BJ (cell line): ENCODE measurements around the gene ZNF823. TPM values are rescaled to one million over a fixed set of nuclear protein-coding genes. Genes with fewer than 3 reads are reported as not detected.

Experiments used
- CTCF ChIA-PET: fragments of 350-600 bp; formaldehyde crosslinking; extraction: SDS; loops from one replicate; lab custom pipeline; 2021; ENCODE audit warnings: antibody characterized with exemption, inconsistent platforms; lab: Yijun Ruan, JAX
- POLR2A ChIA-PET: fragments of 300-600 bp; sonication (Branson Sonifier 250); formaldehyde crosslinking; extraction: SDS; loops from one replicate; lab custom pipeline; 2021; ENCODE audit warnings: antibody characterized with exemption; lab: Charles Lee
- DNase-seq: peaks from one replicate; pipeline ENCODE4 v3.0.0-alpha.2; 2011; ENCODE audit warnings: low read depth
- H3K27me3 ChIP-seq: 2 replicates; pipeline ENCODE4 v1.6.0; 2011; ENCODE audit warnings: low read length; ENCODE audit not compliant: control insufficient read depth, insufficient read depth
- H3K36me3 ChIP-seq: 2 replicates; pipeline ENCODE4 v1.5.1; 2011; ENCODE audit warnings: low read length; ENCODE audit not compliant: control insufficient read depth, insufficient read depth
- H3K4me3 ChIP-seq: 2 replicates; pipeline ENCODE4 v1.5.1; 2011; ENCODE audit warnings: low read depth, mild to moderate bottlenecking, control low read depth, low read length
- polyA minus RNA-seq: library from RNA; depleted of rRNA, polyadenylated mRNA; stranded (reverse); fragments of >200 nt; gene quantifications from 2 replicates; pipeline ENCODE4 v1.2.3, GENCODE V29; 2011; rRNA and poly(A)+ RNA removed
- polyA plus RNA-seq: library from polyadenylated mRNA; depleted of rRNA; stranded (reverse); fragments of >200 nt; gene quantifications from 2 replicates; pipeline ENCODE4 v1.2.3, GENCODE V29; 2011; rRNA removed
- TF ChIP-seq, protein P1 (sequence below): IDR thresholded peaks from 2 replicates; pipeline ENCODE4 v1.5.1; 2011; ENCODE audit warnings: low read depth, mild to moderate bottlenecking, control low read depth, inconsistent platforms, low read length, moderate library complexity; ENCODE audit not compliant: insufficient read depth

The ZNF823 gene
- polyA plus RNA-seq (1.9 and 2.9 TPM in 2 replicates), polyA minus RNA-seq (3.0 and 3.7 TPM in 2 replicates)

- TF ChIP-seq, protein P1, sequence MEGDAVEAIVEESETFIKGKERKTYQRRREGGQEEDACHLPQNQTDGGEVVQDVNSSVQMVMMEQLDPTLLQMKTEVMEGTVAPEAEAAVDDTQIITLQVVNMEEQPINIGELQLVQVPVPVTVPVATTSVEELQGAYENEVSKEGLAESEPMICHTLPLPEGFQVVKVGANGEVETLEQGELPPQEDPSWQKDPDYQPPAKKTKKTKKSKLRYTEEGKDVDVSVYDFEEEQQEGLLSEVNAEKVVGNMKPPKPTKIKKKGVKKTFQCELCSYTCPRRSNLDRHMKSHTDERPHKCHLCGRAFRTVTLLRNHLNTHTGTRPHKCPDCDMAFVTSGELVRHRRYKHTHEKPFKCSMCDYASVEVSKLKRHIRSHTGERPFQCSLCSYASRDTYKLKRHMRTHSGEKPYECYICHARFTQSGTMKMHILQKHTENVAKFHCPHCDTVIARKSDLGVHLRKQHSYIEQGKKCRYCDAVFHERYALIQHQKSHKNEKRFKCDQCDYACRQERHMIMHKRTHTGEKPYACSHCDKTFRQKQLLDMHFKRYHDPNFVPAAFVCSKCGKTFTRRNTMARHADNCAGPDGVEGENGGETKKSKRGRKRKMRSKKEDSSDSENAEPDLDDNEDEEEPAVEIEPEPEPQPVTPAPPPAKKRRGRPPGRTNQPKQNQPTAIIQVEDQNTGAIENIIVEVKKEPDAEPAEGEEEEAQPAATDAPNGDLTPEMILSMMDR, result no peak
- ChIA-PET POLR2A (no interaction called here), CTCF (interaction anchor here (0.6 to 1.7 kb wide), 2 partner anchors 27 to 39 kb away, joined by 3 to 8 read pairs; no protein-coding TSS in a partner anchor)
Measured at GRCh38 chr19:11738746-11739620, at the start of gene ZNF823. ZNF823 (minus strand) TSS chr19:11738946; CDS start chr19:11738819, 127 bp downstream.

GRCh38 chr19:11787536-11787935 is 48.8 kb upstream of the ZNF823 start:
- no peak for DNase-seq
- POLR2A ChIA-PET, result no interaction called here
- TF ChIP-seq, protein P1, result no peak
- H3K4me3 ChIP-seq, result no peak overlapping the region
- CTCF ChIA-PET, result no interaction called here
- no peaks in the 10 kb centered on the region for H3K27me3 ChIP-seq
- H3K36me3 ChIP-seq, result 0 out of 2 replicates have a peak, but pooled peaks cover 1% of the 10 kb centered on the region

More at GRCh38 chr19:11738746-11739620, at the start of gene ZNF823:
- Histone ChIP-seq H3K36me3 (no peaks in the 10 kb centered on the region), H3K4me3 (peak within 1 kb of the TSS; percentile 58), H3K27me3 (no peaks in the 10 kb centered on the region)
- peak; percentile 91 for DNase-seq

GRCh38 chr19:11784356-11784755 is 45.6 kb upstream of the ZNF823 start:
- H3K4me3 ChIP-seq, result no peak overlapping the region
- TF ChIP-seq, protein P1, result no peak
- CTCF ChIA-PET, result interaction anchor here (1.0 kb wide), 2 partner anchors 13 to 28 kb away, joined by 3 to 7 read pairs; no protein-coding TSS in a partner anchor
- H3K36me3 ChIP-seq, result peaks cover 15% of the 10 kb centered on the region
- DNase-seq, result no peak
- H3K27me3 ChIP-seq, result no peaks in the 10 kb centered on the region
- POLR2A ChIA-PET, result no interaction called here

DNA sequence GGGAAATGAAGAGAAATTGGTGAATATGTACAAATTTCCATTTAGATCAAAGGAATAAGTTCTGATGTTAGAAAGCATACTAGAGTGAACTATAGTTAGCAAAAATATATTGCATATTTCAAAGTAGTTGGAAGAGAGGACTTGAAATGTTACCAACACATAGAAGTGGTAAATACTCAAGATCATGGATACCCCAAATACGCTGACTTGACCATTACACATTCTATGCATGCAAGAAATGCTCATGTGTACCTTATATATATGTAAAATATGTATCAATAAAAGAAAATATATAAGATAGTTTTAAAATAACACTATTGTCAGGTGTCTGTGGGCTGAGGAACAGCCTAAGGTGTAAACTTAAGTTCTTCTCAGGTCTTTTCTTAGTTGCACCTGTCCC is 45.0 kb upstream of the ZNF823 start:
- TF ChIP-seq, protein P1, result no peak
- H3K27me3 ChIP-seq, result no peaks in the 10 kb centered on the region
- POLR2A ChIA-PET, result no interaction called here
- peaks cover 18% of the 10 kb centered on the region for H3K36me3 ChIP-seq
- no peak overlapping the region for H3K4me3 ChIP-seq
- DNase-seq, result no peak
- CTCF ChIA-PET, result interaction anchor here (1.0 kb wide), 2 partner anchors 14 to 28 kb away, joined by 3 to 7 read pairs; no protein-coding TSS in a partner anchor

DNA sequence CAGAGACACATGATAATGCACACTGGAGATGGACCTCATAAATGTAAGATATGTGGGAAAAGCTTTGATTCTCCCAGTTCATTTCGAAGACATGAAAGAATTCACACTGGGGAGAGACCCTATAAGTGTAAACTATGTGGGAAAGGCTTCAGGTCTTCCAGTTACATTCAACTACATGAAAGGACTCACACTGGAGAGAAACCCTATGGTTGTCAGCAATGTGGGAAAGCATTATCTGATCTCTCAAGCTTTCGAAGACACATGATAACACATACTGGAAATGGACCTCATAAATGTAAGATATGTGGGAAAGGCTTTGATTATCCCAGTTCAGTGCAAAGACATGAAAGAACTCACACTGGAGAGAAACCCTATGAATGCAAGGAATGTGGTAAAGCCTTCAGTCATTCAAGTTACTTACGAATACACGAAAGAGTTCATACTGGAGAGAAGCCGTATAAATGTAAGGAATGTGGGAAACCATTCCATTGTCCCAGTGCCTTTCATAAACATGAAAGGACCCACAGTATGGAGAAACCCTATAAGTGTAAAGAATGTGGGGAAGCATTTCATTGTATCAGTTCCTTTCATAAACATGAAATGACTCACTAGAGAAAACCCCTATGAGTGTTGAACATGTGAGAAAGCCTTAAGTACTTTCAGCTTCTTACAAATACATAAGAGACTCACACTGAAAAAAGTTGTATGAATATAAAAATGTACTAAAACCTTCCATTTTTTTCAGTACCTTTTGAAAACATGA is 42.7 kb upstream of the ZNF823 start:
- no peaks in the 10 kb centered on the region for H3K27me3 ChIP-seq
- H3K36me3 ChIP-seq, result peaks cover 19% of the 10 kb centered on the region
- no peak overlapping the region for H3K4me3 ChIP-seq
- no peak for DNase-seq
- CTCF ChIA-PET, result interaction anchor here (1.8 kb wide), 1 partner anchor 16 kb away, joined by 6 read pairs; the partner anchor contains the start of gene ZNF491
- TF ChIP-seq, protein P1, result no peak
- POLR2A ChIA-PET, result no interaction called here
